Activated CD8-positive, alpha-beta memory T cell treated with anti-CD3 and anti-CD28 coated beads, Interleukin-2, amount 50 U/mL, for 48 hours (primary cell): ENCODE data around the gene MYCN.
"Not testable (repeated sequence)": the region's sequence is repeated elsewhere in the genome, so short reads cannot be mapped to it uniquely, and the experiment has no call there.

Experiments used
- DNase-seq: peaks from one replicate; pipeline ENCODE4 v3.0.0-alpha.2; 2020

MYCN gene

DNA sequence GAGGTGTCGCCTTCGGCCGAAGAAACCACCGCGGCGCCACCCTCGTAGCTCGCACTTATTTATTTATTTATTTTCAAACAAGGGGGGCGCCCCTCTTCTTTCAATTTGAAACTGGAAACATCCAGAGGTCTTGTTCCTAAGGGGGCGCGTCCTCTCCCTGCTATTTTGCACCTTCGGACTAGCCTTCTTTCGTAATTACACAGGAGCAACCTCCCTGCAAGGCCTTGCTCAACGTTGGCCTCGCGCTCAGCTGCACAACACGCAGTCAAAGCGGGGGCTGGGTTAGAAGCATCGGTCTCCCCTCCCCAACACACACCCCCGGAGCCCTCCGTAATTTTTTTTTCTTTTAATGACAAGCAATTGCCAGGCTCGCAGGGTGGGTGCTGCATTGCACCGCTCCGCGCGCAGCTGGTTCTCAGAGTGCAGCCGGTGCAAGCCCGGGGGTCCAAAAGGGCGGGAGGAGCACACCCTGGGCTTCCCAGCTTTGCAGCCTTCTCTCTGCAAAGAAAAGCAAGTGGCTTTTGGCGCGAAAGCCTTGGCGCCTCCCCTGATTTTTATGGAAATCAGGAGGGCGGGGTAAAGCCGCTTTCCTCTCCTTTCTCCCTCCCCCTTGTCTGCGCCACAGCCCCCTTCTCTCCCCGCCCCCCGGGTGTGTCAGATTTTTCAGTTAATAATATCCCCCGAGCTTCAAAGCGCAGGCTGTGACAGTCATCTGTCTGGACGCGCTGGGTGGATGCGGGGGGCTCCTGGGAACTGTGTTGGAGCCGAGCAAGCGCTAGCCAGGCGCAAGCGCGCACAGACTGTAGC, at the start of gene MYCN:
MYCN (plus strand) TSS at position 697 of the 807 bp plus-strand sequence. CDS start 1,515 bp downstream, outside the sequence.
- no peak for DNase-seq

DNA sequence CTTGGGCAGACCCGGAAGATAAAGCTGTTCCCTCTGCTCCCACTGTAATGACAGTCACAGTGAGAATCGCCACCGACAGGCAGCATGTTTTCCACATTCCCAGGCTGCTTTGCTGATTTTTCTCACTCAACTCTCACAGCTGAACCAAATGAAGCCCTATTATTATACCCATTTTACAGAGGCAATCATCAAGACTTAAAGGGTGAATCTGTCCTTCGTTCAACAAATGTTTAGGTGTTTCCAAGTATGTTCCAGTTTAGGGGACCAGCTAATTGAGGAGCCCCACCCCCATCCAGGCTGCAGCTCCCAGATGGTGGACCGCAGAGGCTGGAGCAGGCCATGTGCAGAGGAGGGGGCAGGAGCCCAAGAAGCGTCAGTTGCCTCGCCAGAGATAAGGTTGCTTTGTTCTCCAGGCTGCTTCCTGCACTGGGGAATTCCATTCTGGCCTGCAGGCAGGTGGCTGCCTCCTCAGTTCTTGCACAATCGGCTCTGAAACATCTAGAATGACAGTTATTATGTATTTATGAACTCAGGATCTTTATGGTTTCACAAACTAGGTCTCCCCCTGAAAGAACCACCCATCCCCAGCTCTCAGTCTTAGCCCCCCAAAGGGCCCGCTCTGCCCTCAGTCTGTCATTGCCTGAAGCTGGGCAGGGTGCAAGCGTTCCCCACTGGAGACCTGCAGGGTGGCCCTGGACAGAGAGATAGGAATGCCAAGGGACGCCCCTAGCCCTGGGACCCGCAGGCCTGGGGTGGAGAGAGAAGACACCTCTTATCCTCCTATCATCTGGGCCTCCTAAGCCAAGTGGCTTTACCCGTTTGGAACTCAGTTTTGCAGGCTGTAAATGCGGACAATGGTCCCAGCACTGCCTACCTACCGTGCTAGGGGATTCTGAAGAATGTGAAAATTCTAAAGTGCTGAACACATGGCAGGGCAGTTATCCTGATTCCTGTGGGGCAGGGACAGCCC, 49.1 kb upstream of the MYCN start:
- no peak for DNase-seq

DNA sequence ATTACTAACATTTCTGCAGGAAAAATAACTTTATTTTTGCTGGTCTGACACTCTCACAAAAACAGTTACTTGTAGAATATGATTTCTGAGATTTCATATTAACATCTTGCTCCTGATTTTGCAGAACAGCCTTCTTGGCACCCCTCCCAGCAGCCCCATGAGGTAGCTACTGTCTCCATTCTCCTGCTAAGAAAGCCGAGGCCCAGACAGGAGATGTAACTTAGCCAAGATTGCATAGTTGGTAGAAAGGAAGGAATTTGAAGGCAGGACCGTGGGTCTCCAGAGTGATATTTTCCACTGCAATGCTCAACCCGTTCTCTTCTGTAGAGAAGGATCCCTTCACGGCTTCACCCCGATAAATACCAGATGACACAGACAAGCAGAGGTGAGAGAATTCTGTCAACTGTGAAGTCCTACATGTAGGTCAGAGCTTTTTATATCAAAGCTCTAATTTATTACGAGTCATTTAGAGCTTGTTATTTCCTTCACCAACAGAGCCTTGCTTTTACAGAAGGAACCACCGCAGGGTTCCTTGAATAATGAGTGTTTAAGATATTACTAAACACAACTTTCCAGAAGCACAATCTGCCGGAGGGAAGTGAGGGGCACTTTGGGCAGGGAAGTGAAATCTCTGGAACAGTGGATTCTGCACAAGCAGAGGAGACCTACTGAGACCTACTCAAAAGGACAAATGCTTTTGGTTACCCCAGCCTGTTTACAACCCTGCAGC, 48.0 kb upstream of the MYCN start:
- DNase-seq = no peak

DNA sequence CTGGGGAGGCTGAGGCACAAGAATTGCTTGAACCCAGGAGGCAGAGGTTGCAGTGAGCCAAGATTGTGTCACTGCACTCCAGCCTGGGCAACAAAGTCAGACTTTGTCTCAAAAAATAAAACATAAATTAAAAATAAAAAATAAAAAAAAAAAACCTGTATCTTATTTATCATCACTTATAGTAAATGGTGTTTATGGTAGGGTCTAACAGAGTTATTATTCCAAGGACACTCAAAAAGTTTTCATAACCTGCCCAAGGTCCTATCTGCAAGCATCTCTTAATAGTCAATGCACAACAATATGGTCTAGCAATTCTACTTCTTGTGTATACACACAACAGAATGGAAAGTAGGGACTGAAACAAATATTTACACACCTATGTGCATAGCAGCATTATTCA, 47.3 kb upstream of the MYCN start:
- no peak for DNase-seq

DNA sequence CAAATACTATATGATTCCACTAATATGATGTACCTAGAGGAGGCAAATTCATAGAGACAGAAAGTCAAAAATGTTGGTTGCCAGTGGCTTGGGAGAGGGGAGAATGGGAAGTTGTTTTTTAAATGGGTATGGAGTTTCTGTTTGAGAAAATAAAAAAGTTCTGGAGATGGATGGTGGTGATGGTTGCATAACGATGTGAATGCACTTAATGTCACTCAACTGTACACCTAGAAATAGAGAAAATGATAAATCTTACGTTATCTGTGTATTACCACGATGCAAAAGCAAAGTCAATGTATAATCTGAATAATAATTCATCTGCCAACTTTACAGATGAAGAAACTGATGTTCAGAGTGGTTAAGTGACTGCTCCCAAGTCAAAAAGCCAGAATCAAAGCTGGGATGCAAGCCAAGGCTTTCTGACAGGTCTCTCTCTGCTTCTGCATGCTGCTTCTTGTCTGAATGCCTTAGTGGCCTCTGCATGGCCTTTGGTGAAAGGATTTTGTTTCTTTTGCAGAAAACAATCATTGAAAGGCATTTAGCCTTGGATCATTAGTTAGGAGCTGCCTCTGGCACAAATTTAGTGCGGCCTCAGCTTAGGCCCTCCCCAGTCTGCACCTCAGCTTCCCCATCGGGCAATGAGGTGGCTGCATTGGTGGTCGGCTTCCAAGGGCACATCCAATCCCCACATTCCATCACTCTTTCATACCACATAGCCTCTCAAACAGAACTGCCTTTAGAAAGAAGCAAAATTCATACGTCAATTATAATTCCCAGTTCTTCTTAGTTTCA, 46.5 kb upstream of the MYCN start:
- DNase-seq = no peak

DNA sequence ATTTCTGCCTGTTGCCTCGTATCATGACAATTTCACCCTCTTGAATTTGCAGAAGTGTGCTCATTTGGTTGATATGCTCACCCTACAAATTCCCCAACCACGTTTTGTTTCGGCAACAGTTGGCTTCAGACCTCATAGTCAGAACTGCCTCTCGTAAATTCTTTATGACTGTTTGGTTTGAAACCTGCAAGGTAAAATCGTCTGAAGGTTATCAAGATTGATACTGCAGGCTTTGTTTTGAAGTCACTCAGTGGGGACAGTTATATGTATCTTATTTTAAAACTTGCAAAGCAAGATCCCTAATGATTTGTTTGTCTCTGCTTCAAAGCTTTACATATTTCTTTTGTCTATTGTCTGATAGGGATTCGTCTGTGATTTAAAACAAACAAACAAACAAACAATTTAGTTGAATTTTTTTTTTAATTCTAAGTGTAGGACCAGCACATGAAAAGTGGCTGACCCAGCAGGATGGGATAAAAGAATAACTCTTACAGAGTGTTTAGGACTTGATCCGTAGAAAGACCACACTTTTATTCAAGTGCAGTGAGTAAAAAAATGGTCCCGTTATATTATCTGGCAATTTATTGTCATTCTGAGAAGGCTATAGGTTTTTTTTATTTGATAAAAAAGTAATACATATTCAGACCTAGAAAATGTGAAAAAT, 45.7 kb upstream of the MYCN start:
- no peak for DNase-seq

DNA sequence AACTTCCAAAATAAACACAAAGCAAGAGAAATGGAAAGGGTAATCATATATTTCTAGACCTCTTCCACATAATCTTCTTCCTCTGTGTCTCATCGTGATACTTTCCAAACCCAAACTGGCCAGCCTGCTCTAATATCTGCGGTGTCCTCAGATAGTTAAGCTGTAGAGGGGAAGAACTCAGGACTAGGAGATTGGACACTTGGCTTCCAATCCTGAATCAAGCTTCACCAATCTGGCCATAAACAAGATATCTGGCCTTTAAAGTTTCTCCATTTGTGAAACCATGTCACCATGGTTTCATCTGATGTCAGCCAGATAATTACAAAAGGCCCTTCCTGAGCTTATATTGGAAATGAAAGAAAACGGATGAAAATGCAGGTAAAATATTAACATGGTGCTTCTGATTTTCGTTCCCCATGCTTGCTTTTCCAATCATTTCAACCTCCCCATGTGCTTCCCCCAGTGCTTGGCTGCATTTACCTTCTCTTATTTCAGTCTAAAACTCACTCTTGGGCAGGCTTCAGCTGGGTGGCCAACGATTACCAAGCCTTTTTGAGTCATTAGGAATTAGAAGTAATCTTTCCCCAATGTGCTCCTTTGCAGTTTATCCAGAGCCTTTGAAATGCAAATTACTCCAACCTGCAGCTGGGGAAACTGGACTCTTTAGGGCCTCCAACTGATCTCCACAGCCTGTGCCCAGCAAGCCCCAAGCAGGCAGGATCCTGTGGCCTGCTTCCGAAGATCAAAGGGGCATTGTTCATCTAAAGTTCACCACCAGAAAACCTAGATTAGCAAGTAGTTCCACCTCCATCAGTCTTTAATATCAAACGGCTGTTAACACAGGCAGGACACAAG, 44.5 kb upstream of the MYCN start:
- DNase-seq = no peak

DNA sequence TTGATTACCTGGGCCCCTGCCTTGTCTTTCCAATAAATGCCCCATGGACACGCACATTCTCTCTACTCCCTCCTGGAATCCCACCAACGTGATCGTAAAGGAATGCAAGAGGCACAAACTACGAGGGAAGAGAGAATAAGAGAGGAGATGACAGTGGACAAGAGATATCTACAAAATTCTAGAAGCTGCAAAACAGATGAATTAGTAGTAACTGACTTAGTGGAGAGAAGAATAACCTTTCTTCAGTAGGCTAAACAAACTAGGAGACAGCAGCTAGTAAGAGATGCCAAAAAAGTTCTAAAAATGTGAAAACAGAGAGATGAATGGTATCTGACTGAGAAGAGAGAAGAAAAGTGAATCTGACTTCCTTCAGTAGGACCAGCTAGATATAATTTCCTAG, 43.5 kb upstream of the MYCN start:
- DNase-seq = no peak

DNA sequence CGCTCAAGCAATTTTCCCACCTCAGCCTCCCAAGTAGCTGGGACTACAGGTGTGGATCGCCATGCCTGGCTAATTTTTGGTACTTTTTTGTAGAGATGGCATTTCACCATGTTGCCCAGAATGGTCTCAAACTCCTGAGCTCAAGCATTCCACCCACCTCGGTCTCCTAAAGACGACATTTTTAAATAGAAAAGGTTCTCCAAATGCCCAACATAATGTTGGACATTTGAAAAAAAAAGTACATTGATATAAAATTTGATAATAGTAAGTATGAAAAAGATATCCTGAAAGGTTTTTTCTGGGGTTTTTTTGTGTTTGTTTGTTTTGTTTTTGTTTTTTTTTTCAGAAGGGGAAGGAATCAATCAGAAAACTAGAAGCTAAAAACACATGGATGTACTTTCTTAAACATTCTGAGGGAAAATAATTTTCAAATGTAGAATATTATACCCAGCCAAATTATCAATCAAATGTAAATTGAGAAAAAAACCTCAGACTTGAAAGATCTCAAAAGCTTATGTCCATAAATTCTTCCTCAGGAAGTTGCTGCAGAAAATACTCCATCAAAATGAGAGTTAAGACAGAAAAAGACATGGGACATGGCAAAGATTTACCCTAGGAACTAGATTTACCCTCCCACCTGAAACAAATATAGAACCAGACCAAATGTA, 42.8 kb upstream of the MYCN start:
- DNase-seq = no peak

DNA sequence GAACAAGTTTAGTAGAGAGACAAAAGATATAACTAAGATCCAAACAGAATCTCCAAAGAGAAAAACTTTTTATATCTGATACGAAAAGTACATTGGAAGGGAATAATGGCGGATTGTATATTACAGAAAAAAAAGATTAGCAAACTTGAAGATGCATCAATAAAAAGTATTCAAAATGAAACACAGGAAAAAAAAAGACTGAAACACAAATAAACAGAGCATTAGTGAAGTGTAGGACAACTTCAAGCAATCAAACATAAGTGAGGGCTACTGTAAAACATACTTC, 41.1 kb upstream of the MYCN start:
- DNase-seq = no peak

DNA sequence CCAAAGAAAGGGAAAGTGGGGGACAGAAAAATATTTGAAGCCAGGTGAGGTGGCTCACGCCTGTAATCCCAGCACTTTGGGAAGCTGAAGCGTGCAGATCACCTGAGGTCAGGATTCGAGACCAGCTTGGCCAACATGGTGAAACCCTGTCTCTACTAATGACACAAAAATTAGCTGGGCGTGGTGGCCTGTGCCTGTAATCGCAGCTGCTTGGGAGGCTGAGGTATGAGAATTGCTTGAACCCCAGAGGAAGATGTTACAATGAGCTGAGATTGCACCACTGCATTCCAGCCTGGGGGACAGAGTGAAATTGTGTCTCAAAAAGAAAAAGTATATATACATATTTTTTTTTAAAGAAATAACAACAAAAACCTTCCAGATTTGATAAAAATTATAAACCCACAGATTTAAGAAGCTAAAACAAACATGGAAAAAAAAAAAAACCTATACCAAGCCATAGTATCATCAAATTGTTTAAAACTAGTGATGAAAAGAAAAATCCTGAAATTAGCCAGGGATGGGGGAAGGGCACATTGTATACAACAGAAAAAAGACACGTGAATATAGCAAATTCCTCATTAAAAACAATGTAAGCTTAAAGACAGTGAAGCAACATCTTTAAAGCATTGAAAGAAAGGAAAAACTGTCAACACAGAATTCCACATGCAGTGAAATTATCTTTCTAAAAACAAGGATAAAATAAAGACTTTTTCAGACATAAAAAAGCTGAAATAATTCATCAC, 40.4 kb upstream of the MYCN start:
- DNase-seq = no peak

DNA sequence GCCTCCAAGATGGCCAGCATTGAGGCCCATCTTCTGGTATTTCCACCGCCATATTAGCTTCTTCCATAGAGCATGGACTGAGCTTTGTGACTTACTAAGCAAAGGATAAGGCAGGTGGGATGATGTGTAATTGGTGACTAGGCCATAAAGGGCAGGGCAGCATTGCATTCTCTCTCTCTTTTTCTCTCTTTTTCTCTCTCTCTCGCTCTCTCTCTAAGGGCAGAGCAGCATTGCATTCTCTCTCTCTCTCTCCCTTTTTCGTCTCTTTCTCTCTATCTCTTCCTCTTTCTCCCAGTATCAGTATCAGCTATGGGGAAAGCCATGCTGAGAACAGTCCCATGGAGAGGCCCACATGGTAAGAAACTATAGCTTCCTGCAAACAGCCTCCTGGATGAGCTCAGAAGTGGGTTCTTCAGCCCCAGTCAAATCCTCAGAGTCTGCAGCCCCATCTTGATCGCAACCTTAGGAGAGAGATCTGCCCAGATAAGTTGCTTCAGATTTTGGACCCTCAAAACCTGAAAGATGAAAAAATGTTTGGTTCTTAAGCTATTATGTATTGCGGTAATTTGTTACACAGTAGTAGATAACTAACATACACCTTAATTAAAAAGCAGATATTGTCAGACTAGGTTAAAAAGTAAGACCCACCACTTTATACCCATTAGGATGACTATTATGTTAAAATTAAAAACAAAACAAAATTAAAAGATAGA, 39.1 kb upstream of the MYCN start:
- no peak for DNase-seq

DNA sequence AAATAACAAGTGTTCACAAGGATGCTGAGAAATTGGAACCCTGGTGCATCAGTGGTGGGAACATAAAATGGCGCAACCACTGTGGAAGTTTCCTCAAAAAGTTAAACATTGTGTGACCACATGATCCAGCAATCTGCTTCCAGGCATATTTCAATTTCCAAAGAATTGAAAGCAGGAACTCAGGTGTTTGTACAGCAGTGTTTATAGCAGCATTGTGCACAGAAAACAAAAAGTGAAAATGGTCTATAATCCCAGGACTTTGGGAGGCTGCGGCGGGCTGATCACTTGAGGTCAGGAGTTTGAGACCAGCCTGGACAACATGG, 38.6 kb upstream of the MYCN start:
- DNase-seq = no peak

DNA sequence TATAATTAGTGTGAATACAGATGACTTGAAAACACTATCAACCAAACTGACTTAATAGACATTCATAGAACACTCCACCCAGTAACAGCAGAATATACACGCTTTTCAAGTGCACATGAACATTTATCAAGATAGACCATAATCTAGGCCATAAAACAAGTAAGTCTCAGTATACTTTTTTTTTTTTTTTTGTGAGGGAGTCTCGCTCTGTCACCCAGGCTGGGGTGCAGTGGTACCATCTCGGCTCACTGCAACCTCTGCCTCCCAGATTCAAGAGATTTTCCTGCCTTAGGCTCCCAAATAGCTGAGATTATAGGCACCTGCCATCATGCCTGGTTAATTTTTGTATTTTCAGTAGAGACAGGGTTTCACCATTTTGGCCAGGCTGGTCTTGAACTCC, 36.4 kb upstream of the MYCN start:
- DNase-seq = not testable (repeated sequence)

DNA sequence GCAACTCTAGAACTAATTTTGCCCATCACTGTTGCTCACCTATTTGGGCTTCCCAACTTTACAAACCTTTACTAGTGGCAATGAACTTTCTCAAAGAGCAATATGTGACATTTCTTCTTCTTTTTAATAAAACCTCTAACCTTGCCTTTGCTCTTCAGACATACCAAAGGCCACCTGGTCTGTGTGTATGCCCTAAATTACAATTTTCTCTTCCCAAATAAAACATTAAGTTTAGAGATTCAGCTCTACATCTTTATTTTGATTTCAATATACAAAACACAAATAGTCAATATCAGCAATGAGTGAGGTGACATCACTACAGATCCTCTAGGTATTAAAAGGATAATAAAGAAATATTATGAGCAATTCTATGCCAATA, 35.1 kb upstream of the MYCN start:
- no peak for DNase-seq

DNA sequence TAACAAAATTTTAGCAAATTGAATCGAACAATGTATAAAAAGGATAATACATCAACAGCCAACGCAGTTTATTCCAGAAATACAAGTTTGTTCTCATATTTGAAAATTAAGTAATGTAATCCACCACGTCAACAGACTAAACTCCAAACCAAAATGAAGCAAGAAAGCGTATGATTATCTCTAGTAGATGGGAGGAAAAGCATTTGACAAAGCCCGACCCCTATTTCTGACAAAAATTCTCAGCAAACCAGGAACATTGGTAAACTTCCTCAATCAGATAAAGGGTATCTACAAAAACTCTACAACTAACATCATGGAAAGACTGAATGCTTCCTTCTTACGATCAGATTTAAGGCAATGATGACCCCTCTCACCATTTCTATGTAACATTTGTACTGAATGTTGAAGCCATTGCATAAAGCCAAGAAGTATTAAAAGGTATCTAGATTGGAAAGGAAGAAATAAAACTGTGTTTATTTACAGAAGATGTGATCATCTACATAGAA, 34.3 kb upstream of the MYCN start:
- no peak for DNase-seq

DNA sequence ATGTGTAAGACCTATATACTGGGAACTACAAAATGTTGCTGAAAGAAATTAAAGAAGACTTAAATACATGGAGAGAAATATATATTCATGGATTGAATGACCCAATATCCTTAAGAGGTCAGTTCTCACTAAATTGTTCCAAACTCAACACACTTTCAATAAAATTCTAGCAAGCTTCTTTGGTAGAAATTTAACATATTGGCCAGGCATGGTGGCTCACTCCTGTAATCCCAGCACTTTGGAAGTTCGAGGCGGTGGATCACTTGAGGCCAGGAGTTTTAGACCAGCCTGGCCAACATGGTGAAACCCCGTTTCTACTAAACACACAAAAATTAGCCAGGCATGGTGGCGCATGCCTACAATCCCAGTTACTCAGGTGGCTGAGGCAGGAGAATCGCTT, 33.6 kb upstream of the MYCN start:
- no peak for DNase-seq

DNA sequence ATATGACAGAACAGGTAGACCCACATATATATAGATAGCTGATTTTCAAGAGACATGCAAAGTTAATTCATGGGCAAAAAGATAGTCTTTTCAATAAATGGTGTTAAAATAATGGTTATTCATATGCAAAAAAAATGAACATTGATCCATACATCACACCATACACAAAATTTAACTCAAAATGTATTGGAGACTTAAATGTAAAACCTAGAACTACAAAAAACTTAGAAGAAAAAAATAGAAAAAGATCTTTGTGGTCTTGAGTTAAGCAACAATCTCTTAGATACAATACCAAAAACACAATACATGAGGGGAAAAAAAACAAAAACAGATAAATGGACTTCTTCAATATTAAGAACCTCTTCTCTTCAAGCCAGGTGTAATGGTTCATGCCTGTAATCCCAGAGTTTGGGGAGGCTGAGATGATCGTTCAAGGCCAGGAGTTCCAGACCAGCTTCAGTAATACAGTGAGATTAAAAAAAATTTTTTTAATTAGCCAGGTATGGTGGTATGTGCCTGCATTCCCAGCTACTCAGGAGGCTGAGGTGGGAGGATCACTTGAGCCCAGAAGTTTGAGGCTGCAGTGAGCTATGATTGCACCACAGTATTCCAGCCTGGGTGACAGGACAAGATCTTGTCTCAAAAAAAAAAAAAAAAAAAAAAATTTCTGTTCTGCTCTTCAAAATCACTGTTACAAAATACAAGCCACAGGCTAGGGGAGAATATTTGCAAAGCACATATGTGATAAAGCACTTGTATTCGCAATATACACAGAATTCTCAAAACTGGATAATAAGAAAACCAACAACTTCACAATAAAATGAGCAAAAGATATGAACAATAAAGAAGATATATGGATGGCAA, 32.7 kb upstream of the MYCN start:
- DNase-seq = no peak
